GM03348 (cell line): ENCODE data around the gene DDX23.
"Not testable (repeated sequence)": the region's sequence is repeated elsewhere in the genome, so short reads cannot be mapped to it uniquely, and the experiment has no call there.

Source experiments
- DNase-seq: peaks from one replicate; pipeline ENCODE4 v3.0.0; 2012; ENCODE audit warnings: low spot score

DDX23 gene

DNA sequence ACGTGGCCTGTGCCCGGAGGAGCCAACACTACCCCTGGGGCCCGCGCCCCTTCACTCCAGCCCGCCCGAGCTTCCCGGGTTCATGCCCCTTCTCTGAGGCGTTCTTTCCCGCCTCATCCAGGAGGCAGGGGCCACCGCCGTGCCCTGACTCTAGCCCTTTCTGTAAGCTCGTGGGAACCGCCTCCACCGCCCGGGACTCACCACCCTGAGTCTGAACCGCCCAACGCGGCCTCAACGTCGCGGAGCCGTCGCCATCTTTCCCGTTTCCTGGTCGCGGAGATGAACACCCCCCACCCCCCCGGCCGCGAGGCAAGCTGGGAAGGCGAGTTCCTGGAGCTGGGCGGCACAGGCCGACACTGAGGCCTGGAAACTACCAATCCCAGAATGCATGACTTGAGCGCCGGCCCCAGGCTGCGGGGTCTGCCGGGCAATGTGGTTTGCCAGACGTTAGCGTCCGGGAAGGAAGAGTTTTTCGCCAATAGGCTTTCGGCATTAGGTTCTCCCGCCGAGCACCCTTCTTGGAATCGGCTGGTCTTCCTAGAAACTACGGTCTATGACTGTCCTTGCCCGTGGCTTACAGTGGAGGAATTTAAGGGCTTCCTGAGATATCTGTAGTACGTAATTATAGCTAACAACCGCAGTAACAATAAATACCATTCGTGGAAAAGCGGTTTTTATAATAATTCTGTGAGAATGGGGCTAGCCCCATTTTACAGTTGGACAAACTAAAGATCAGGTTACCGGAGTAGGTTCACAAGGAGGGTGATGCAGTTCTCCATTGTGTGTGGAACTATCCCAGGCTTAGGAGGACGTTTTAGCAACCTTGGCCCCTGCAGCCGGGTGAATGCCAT is at the start of gene DDX23:
DDX23 (minus strand) TSS at position 281 of the 851 bp plus-strand sequence. CDS start 6,381 bp downstream, outside the sequence.
- DNase-seq: peak; percentile 99

DNA sequence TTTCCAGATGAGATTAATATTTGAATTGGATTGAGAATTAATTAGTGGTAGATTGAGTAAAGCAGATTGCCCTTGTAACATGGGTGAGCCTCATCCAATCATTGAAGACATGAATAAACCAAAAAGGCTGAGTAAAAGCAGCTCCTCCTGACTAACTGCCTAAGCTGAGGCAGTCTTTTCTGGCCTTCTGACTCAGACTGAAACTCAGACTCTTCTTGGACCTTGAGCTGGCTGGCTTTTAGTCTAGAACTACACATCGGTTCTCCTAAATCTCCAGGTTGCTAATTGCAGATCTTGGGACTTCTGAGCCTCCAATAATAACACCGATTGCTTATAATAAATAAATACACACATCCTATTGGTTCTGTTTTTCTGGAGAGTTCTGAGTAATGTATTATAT is 49.3 kb upstream of the DDX23 start:
- DNase-seq: peak; percentile 42

DNA sequence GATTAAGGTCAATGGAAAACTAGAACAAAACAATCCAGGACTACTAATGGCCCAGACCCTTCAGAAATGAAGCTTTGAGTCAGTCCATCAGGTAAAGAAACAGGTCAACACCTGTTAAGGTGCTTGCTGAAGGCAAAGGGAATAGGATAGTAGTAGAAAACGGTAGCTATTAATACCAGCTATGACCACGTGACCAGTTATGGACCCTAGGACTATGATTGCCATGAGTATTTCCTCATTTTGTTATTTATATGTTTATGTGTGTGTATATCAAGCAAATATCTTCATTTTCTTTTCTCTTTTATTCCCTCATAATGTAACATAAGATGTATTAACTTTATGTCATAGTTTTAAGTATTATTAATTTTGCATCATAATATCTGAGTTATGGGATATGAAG is 47.7 kb upstream of the DDX23 start:
- no peak for DNase-seq

DNA sequence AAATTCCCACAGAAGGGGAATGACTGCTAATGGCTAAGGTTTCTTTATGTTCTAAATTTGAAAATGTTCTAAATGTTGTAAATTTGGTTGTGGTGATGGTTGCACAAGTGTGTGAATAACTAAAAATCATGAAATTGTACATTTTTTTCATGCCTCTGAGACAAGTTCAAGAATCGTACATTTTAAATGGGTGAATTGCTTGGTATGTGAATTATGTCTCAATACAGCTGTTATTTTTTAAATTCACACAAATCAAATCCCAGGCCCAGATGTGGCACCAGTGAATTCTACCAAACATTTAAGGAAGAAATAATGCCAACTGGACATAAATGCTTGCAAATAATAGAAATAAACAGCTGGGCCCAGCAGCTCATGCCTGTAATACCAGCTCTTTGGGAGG is 42.3 kb upstream of the DDX23 start:
- DNase-seq: no peak

DNA sequence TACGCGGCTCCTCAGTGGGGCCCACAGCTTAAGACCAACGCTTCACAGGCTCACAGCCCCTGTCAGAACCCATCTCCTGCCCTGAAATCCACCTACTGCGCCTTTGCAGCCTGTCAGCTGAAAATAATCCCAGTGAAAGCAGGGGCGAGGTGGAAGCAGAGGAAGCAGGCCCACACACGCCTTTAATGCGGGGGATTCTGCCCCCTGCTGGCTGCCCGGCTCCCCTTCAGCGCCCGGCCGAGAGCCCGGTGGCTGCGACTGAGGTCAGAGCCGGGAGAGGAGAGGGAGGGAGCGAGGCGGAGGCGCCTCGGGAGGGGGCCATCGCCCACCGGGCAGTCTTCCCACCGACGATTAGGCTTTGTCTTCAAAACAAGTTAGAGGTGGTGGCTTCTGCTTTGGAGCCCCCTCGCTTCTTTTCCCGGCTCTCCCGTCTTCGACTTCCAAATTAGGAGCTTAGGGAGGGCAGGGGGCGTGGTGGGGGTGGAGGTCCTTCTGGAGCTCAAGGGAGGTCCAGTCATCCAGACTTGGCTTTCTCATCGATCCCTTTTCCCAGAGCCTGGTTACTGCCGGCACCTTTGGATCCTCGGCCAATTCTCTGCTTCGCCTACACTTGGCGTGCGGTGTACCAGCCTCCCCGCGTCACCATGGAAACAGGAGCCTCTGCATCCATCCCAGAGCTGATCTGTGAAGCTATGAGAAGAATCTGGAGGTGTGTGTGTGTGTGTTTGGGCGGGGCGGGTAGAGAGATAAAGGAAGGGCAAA is 38.9 kb upstream of the DDX23 start:
- DNase-seq: peak; percentile 91

DNA sequence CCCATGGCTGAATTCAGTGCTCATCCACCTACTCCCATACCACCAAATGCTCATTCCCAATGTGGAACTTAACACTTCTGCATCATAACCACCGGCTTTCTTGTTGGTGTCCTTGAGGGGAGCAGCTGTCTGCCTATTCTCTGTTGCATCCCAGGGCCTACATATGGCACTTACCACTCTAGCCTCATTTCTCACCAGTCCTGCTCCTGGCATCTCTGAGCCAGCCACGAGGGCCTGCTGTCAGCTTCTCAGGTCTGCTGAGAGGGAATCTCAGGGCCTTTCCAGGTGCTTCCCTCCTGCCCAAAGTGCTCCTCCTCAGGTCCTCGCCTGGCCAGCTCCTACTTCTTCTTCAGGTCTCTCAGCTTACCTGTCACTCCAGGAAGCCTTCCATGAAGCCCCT is 37.7 kb upstream of the DDX23 start:
- DNase-seq: no peak

DNA sequence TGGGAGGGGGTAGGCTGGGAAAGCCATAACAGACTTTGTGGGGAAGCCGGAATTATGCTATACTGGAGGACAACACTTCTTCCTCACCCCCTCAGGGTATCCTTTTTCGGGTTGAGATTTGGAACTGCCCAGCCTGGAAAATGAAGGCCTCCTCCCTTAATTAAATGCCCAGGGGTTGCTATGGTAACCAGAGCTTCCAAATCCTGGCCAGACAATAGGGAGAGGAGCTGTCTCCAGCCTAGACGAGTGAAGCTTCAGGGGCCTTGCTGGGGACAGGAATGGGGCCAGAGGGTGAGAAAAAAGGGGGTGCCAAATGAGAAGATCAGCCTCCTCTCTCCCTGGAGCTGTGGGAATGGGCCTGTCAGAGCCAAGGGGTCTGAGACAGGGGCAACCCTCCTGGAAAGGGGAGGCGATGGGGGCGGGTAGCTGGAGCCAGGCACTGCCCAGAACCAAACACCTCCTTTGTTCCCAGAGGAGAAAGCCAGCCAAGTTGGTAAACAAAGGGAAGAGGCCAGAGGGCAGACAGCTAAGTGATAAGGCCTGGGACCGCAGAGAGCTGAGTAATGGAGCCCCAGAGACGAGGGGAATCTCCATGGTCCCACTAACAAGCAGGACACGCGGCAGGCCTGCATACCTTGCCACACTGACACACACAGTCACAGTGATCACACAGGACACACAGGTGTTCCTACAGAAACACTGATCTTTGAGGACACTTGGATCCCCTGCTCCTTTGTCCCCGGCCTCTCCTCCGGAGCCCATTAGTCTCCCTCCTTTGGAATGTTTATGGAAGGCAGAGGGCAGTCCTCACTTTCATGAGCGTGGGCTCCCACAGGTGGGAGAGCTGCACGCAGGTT is 31.6 kb upstream of the DDX23 start:
- no peak for DNase-seq

DNA sequence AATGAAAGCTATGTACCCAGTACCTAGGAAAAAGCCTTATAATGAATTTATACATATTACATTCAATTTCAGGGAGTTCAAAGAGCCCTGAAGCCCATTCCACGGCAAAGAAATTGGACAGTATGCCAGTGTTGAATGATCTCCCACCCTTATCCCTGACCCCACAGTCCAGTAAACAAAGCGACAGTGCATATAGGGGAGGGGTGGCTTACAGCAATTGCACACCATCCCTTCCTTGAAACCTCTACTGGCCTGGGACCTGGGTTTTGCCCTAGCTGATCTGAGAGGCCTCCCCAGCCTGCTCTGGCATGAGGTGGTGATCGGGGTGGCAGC is 31.0 kb upstream of the DDX23 start:
- no peak for DNase-seq

DNA sequence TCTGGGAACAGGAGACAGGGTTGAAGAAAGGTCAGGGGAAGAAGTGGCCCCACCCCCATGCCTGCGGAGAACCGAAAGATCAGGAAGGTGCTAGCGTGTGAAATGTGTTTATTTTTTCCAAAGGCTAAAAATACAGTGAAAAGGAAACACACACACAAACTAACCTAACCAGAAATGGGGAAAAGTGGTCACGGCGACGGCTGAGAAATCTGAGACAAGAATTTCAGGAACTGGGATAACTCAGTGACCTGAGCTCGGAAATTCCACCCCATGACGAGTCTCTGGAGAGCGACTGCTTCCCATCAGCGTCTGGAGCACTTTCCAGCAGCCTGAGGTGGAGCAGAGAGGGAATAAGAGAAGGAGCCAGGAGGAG is 30.3 kb upstream of the DDX23 start:
- DNase-seq: peak; percentile 53

DNA sequence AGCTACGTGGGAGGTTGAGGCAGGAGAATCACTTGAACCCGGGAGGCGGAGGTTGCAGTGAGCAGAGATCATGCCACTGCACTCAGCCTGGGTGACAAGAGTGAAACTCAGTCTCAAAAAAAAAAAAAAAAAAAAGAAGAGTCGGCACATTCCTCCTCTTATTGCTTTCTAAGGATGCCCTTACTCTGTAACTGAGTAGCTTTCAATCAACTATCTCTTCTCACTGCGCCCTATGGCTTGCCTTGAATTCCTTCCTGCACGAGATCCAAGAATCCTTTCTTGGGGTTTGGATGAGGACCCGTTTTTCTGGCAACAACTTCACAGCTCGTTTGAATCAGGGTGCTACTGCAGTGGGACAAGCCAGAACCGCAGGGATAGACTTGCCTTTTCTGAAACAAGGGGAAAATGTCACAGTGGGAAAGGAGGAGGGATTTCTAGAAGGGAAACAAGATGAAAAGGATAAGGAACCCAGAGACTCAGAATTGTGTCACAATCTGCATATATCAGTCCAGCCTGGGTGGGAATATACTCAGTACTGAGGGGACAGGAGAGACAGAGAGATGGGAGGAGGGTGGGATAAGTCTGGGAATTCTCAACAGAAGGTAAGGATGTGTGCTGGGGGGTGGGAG is 29.8 kb upstream of the DDX23 start:
- no peak for DNase-seq

DNA sequence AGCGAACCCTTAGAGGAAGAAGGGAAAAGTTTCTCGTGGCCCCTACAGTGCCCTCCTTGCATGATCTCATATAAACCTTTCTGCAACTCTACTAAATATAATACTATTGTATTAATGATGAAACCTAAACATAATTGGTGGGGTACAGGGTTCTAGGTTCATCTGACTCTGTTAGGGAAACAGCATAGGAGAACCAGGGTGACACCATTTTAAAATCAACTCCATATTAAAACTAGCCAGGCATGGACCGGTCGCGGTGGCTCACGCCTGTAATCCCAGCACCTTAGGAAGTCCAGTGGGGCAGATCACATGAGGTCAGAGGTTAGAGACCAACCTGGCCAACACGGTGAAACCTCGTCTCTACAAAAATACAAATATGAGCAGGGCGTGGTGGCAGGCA is 28.7 kb upstream of the DDX23 start:
- DNase-seq: no peak

DNA sequence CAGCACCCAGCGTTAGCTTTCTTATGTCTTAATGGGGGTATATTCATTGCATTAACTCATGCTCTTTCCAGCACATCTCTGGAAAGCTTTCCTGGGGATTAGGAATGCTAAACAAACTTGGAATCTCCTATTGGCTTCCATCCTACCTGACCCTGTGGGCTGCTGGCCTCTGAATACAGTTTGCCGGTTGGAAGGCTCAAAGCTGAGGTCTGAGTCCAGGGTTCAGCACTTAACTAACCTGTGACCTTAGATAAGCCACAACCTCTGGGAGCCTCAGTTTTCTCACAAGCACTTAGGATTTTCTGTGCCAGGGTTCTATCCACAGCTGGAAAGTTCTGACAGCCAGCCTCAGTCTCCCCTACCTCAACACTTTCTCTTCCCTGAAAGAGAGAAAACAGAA is 26.6 kb upstream of the DDX23 start:
- DNase-seq: no peak

DNA sequence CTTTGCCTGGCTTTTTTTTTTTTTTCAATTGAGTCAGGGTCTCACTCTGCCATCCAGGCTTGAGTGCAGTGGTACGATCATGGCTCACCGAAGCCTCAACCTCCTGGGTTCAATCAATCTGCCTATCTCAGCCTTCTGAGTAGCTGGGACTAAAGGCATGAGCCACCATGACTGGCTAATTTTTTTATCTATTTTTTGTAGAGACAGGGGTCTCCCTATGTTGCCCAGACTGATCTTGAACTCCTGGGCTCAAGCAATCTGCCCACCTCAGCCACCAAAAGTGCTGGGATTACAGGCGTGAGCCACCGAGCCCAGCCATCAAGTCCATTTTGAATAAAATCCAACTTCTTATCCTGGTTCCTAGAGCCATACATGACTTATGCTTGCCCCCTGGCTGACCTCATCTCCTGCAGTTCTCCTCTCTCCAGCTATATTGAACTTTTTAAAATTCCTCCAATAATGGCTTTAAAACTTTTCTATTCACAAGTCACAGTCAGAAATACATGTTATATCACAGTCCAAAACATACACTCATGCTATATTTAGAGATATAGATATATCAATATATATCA is 24.1 kb upstream of the DDX23 start:
- DNase-seq: no peak

DNA sequence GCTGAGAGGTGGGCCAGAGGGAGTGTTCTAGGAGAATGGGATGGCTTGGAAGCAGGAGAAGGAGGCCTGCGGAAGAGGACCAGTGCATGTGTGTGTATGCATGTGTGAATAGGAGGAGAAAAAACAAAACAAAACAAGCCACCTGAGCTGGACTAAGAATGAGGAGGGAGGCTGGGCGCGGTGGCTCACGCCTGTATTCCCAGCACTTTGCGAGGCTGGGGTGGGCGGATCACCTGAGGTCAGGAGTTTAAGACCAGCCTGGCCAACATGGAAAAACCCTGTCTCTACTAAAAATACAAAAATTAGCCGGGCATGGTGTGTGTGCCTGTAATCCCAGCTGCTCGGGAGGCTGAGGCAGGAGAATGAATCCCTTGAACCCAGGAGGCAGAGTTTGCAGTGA is 21.6 kb upstream of the DDX23 start:
- not testable (repeated sequence) for DNase-seq

DNA sequence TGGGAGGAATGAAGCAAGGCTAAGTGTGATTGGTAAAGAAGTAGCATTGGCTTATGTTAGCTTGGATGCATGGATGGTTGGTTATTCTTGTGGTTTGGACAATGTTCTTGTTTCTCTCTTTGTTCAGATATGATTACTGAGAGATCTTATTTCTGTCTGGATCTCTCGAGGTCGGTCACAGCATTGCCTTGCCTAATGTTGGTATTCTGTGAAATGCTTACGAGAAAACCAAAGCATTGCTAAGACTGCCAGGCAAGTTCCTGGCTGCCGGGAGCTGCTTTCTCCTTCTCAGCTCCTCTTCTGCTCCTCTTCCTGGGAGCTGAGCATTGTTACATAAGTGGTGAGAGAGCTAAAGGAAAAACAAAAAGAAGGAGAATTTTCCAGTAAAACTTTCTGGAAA is 21.1 kb upstream of the DDX23 start:
- DNase-seq: no peak

DNA sequence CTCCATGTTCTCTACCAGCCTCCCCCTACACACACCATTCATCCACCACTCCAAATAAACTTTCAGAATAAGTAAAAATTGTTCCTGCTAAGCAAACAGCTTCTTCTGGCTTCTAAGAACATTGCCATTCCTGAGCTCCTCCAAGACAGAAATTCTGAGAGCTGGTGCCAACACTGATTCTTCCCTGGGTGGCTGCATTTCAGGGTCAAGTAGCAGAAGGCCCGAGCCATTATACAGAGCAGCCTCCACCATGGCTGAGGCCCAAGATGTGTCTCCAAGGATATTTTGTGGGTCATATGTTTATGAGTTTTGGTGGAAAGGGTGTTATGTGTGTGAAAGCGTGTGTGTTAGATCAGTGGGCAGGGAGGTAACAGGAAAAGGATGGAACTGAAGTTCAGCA is 17.2 kb upstream of the DDX23 start:
- no peak for DNase-seq

DNA sequence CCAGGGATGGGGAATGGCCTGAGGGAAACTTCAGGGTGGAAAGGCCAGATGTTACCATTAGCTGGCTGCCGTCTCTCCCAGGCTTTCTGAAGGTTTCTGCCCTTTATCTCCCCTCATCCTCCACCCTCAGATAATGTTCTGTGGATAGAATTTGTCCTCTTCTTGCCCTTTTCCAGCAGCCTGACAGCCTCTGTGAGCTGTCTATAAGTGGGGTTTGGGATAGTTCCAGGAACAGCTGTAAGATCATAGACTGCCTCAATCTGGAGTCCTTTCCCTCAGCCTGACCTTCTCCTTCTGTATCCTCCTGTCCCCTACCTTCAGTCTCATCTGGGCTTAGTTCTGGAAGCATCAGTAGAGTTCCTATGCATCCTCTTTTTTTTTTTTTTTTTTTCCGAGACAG is 16.5 kb upstream of the DDX23 start:
- no peak for DNase-seq

DNA sequence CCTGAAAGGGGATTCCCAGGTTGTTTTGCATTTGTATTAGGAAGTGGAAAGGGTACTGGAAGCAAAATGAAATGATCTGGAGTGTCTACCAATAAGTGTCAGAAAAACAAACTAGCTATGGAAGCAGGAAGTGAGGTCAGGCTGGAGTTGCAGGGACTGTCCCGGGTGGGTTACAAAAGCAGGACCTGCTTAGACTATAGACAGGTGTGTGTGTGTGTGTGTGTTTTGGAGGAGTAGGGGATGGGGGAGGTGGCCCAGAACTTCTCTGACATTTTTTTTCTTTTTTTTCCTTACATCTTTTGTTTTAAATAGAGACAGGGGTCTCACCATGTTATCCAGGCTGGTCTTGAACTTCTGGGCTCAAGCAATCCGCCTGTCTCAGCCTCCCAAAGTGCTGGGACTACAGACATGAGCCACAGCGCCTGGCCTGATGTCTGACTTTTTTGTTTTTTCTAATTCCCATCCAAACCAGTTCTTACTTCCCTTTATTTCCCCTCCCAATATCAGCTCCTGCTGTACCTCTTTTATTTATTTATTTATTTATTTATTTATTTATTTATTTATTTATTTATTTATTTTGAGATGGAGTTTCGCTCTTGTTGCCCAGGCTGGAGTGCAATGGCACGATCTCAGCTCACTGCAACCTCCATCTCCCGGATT is 14.2 kb upstream of the DDX23 start:
- DNase-seq: no peak

DNA sequence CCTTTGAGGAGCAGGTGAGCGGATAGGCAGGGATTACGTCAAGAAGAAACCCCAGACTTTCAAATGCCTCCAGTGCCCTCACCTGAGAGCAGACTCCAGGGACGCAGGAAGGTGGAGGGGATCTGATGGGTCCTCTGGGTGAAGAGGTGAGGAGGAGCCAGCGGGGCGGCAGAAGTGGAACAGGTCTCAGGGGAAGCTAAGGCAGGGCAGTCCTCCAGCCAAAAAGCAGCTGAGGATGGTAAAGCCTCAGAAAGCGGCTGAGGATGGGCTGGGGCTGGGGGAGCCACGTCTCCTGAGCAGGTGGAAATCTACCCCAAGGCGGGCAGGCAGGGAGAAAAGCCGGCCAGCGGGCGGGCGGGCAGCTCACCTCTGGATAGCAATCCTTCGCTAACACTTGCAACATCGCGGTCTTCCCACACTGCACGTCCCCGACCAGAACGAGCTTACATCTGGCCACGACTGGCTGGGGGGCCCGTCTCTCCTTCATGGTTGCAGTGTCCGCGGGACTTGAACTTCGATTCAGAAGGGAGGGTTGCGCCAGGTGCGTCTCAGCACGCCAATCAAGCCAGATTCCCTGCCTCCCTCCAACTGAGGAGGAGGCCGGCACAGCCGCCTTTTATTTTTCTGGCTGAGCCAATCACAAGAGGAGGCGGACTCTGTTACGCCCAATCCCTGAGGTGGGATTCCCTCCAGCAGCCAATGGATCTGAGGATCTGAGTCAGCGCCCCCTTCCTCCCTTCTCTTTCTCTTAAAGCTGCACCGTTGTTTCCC is 13.5 kb upstream of the DDX23 start, which contains the start of gene RND1:
RND1 (minus strand) TSS at position 590 of the 771 bp plus-strand sequence; CDS start at position 487, 103 bp downstream.
- peak; percentile 96 for DNase-seq

DNA sequence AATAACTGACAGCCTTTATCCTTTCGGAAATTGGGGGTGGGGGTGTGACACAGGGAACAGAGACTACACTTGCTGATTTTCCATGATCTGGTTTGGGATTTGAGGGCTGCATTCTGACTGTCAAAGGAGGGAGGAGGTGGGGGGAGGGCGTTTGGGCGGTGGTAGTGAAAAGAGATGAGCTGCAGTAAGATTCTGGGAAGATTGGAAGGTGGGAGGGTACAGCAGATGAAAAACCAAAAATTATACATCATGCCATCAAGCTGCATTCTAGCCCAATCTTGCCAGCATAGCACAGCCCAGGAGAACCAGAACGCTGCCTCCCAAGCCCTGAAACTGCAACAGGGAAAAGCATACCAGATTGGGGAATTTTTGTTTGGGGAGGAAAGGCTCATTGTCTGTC is 11.3 kb upstream of the DDX23 start:
- DNase-seq: no peak
